IMR-90 (cell line): ENCODE data around the gene PLTP. TPM values are rescaled to one million over a fixed set of nuclear protein-coding genes. Genes with fewer than 3 reads are reported as not detected.

Experiments used
- ATAC-seq: fragments of 200-7000 bp; cut with Tn5 transposase; 2 replicates; pipeline ENCODE4 v1.9.1; 2020; ENCODE audit warnings: low read depth, mild to moderate bottlenecking, moderate library complexity
- BruUV-seq: library from RNA; stranded (reverse); fragments of 400-500 nt; replicated peaks from 2 replicates; lab custom pipeline; 2021; lab: Mats Ljungman, UMichigan
- CTCF ChIA-PET: fragments of 300-600 bp; formaldehyde crosslinking; extraction: SDS; loops from one replicate; lab custom pipeline; 2021; ENCODE audit warnings: antibody characterized with exemption; lab: Yijun Ruan, JAX
- POLR2A ChIA-PET: fragments of 300-600 bp; sonication (Branson Sonifier 250); formaldehyde crosslinking; loops from one replicate; lab custom pipeline; 2022; ENCODE audit warnings: antibody characterized with exemption; ENCODE audit not compliant: unreplicated experiment; lab: Charles Lee
- DNase-seq: peaks from one replicate; pipeline ENCODE4 v3.0.0; 2013
- H2AFZ ChIP-seq: replicated peaks from 2 replicates; pipeline ENCODE3; 2013; ENCODE audit warnings: low read length, mild to moderate bottlenecking; ENCODE audit not compliant: poor library complexity
- H2AK5ac ChIP-seq: 2 replicates; pipeline ENCODE4 v1.6.1; 2013; ENCODE audit warnings: low read depth, low read length, inconsistent platforms
- H2AK9ac ChIP-seq: replicated peaks from 2 replicates; pipeline ENCODE3; 2013; ENCODE audit warnings: mild to moderate bottlenecking, low read depth, low read length, moderate library complexity; ENCODE audit not compliant: poor library complexity
- H2BK120ac ChIP-seq: 2 replicates; pipeline ENCODE4 v1.6.1; 2013; ENCODE audit warnings: low read depth, low read length, inconsistent platforms
- H2BK15ac ChIP-seq: 3 replicates; pipeline ENCODE4 v1.6.1; 2013; ENCODE audit warnings: low read depth, low read length, inconsistent platforms
- H2BK20ac ChIP-seq: 2 replicates; pipeline ENCODE4 v1.6.1; 2013; ENCODE audit warnings: low read depth, mild to moderate bottlenecking, inconsistent platforms, low read length, moderate library complexity
- H2BK5ac ChIP-seq: 2 replicates; pipeline ENCODE4 v1.6.1; 2013; ENCODE audit warnings: mild to moderate bottlenecking, low read depth, low read length, inconsistent platforms; ENCODE audit not compliant: poor library complexity, severe bottlenecking
- H3K14ac ChIP-seq: replicated peaks from 2 replicates; pipeline ENCODE4 v1.6.1; 2013; ENCODE audit warnings: low read depth, low read length, inconsistent platforms
- H3K18ac ChIP-seq: 2 replicates; pipeline ENCODE4 v1.6.1; 2013; ENCODE audit warnings: low read depth, low read length, control low read depth
- H3K23ac ChIP-seq: 2 replicates; pipeline ENCODE4 v1.6.1; 2013; ENCODE audit warnings: low read depth, low read length, inconsistent platforms
- H3K27ac ChIP-seq: 2 replicates; pipeline ENCODE4 v1.5.1; 2013; ENCODE audit warnings: mild to moderate bottlenecking, control low read depth, low read length; ENCODE audit not compliant: insufficient read depth
- H3K27me3 ChIP-seq: 2 replicates; pipeline ENCODE4 v1.6.1; 2013; ENCODE audit warnings: low read length; ENCODE audit not compliant: control insufficient read depth, insufficient read depth
- H3K36me3 ChIP-seq: 2 replicates; pipeline ENCODE4 v1.6.1; 2013; ENCODE audit warnings: low read length, mixed read lengths; ENCODE audit not compliant: control insufficient read depth, insufficient read depth
- H3K4ac ChIP-seq: 2 replicates; pipeline ENCODE4 v1.6.1; 2013; ENCODE audit warnings: low read depth, low read length, inconsistent platforms
- H3K4me1 ChIP-seq: 2 replicates; pipeline ENCODE4 v1.6.1; 2013; ENCODE audit warnings: low read length, mixed read lengths; ENCODE audit not compliant: control insufficient read depth, insufficient read depth
- H3K4me2 ChIP-seq: 2 replicates; pipeline ENCODE4 v1.6.1; 2013; ENCODE audit warnings: low read depth, mild to moderate bottlenecking, control low read depth, low read length, moderate library complexity
- H3K4me3 ChIP-seq: 2 replicates; pipeline ENCODE4 v1.5.1; 2013; ENCODE audit warnings: low read depth, mild to moderate bottlenecking, control low read depth, low read length, moderate library complexity; ENCODE audit not compliant: insufficient read depth
- H3K56ac ChIP-seq: 2 replicates; pipeline ENCODE4 v1.6.1; 2013; ENCODE audit warnings: low read length, inconsistent platforms; ENCODE audit not compliant: insufficient read depth; ENCODE audit errors: extremely low read depth
- H3K79me1 ChIP-seq, 2 experiments: 2 replicates each; pipeline ENCODE4 v1.6.1; 2013; ENCODE audit warnings: low read length in 2 of 2, inconsistent platforms in 1 of 2, low read depth in 1 of 2
- H3K9ac ChIP-seq: 2 replicates; pipeline ENCODE4 v1.6.1; 2013; ENCODE audit warnings: low read depth, low read length, control low read depth
- H3K9me1 ChIP-seq: 2 replicates; pipeline ENCODE4 v1.6.1; 2013; ENCODE audit warnings: low read length, inconsistent platforms; ENCODE audit not compliant: insufficient read depth
- H3K9me3 ChIP-seq: 2 replicates; pipeline ENCODE4 v1.6.1; 2013; ENCODE audit warnings: low read length; ENCODE audit not compliant: control insufficient read depth, insufficient read depth
- H4K20me1 ChIP-seq: 2 replicates; pipeline ENCODE4 v1.6.1; 2013; ENCODE audit warnings: low read length, inconsistent platforms; ENCODE audit not compliant: insufficient read depth
- H4K5ac ChIP-seq: 2 replicates; pipeline ENCODE4 v1.6.1; 2013; ENCODE audit warnings: mild to moderate bottlenecking, low read depth, low read length, control low read depth
- H4K8ac ChIP-seq, 2 experiments: 2 replicates each; pipeline ENCODE4 v1.6.1; 2013; ENCODE audit warnings: low read depth in 2 of 2, low read length in 2 of 2, control low read depth in 1 of 2, inconsistent platforms in 1 of 2
- H4K91ac ChIP-seq: 2 replicates; pipeline ENCODE4 v1.6.1; 2013; ENCODE audit warnings: low read depth, low read length, inconsistent platforms; ENCODE audit not compliant: insufficient read depth
- MXI1 ChIP-seq: IDR thresholded peaks from 2 replicates; pipeline ENCODE4 v1.6.1; 2012; ENCODE audit warnings: low read depth, mild to moderate bottlenecking, low read length, moderate library complexity, borderline replicate concordance
- NFE2L2 ChIP-seq: fragments of 150-350 bp; IDR thresholded peaks from 2 replicates; pipeline ENCODE4 v1.6.1; 2016; ENCODE audit warnings: low read depth, mild to moderate bottlenecking, low read length
- RFX5 ChIP-seq: IDR thresholded peaks from 2 replicates; pipeline ENCODE4 v1.8.0; 2012; ENCODE audit warnings: low read depth, mild to moderate bottlenecking, low read length, moderate library complexity
- SMC3 ChIP-seq: fragments of 150-350 bp; IDR thresholded peaks from 2 replicates; pipeline ENCODE4 v1.6.1; 2016; ENCODE audit warnings: low read depth, mild to moderate bottlenecking, antibody characterized with exemption, low read length, moderate library complexity
- WGBS, 2 experiments: methylation state at CpG; one replicate each; pipeline versions ENCODE4 v1.1.5 to v1.1.7; 2013; ENCODE audit warnings: missing lambda C conversion rate in 2 of 2; ENCODE audit not compliant: insufficient read length in 1 of 2; ENCODE audit errors: extremely low coverage in 2 of 2; 5-methylcytosine and 5-hydroxymethylcytosine counted together
- dilution Hi-C: fragments of 300-500 bp; cut with HindIII; formaldehyde crosslinking; loops from one replicate; pipeline ENCODE4 v1.14.3; 2018; ENCODE audit warnings: low sequenced_read_pairs; ENCODE audit not compliant: unreplicated experiment
- in situ Hi-C: fragments of 300-500 bp; cut with MboI; formaldehyde crosslinking; loops from 3 replicates; pipeline ENCODE4 v1.14.3; 2019; ENCODE audit warnings: low sequenced_read_pairs, inconsistent platforms, mixed read lengths
- intact Hi-C: fragments of 100-400 bp; cut with micrococcal nuclease; formaldehyde crosslinking; loops from 2 replicates; pipeline ENCODE4 v1.10.0; 2022
- polyA plus RNA-seq, 3 experiments: library from polyadenylated mRNA; depleted of rRNA; stranded (reverse); fragments of >200 nt; gene quantifications; 2 replicates each; pipeline ENCODE4 v1.2.3, GENCODE V29; 2012; ENCODE audit warnings: low replicate concordance in 1 of 3
- total RNA-seq: library from RNA; depleted of rRNA; stranded (reverse); fragments of >200 nt; gene quantifications from 2 replicates; pipeline ENCODE4 v1.2.3, GENCODE V29; 2012
- TF ChIP-seq, protein P1 (sequence below): conservative IDR thresholded peaks from 2 replicates; pipeline ENCODE4 v1.5.1; 2012; ENCODE audit warnings: mild to moderate bottlenecking, low read depth, low read length, improper control_type of control experiment

PLTP gene
- total and polyA plus RNA-seq, 2 of the 4 experiments (the other 2 are of a cell fraction) = 5.4 to 55.8 TPM

GRCh38 chr20:45937765-45938164 lies 25.8 kb upstream of the PLTP start:
- H2BK5ac ChIP-seq = no peak overlapping the region
- H3K56ac ChIP-seq = no peak overlapping the region
- ATAC-seq (no peak), DNase-seq (peak; percentile 48)
- no peak overlapping the region for H2BK20ac ChIP-seq
- dilution Hi-C loops (no loop called here), in situ Hi-C loops (no loop called here), intact Hi-C loops (loop anchor here (10.0 kb wide), 1 partner anchor 103 kb away; the partner anchor contains the start of gene SNX21)
- no peak overlapping the region for H4K8ac ChIP-seq
- H3K36me3 ChIP-seq = peaks cover 38% of the 10 kb centered on the region
- no peak overlapping the region for H2AK9ac ChIP-seq
- peaks cover 5% of the 10 kb centered on the region for H3K4me1 ChIP-seq
- no TSS peak for BruUV-seq
- H3K4me3 ChIP-seq = no peak overlapping the region
- H2BK15ac ChIP-seq = no peak overlapping the region
- no peak overlapping the region for H2BK120ac ChIP-seq
- no peak overlapping the region for H3K4ac ChIP-seq
- no peak overlapping the region for H3K27ac ChIP-seq
- peaks cover 28 to 53% of the 10 kb centered on the region in 2 experiments for H3K79me1 ChIP-seq
- POLR2A ChIA-PET = no interaction called here
- no peaks in the 10 kb centered on the region for H3K9me3 ChIP-seq
- WGBS, 2 experiments = 100% methylated on average over 1 of the region's 2 CpGs; no CpG with 5 or more reads in 1 of the 2 experiments
- H3K9me1 ChIP-seq = 0 out of 2 replicates have a peak, but pooled peaks cover 4% of the 10 kb centered on the region
- H3K27me3 ChIP-seq = no peaks in the 10 kb centered on the region
- H4K91ac ChIP-seq = no peak overlapping the region
- no peak overlapping the region for H3K9ac ChIP-seq
- H3K14ac ChIP-seq = no peak overlapping the region
- TF ChIP-seq NFE2L2 (no peak), RFX5 (no peak), SMC3 (no peak), MXI1 (no peak)
- TF ChIP-seq, protein P1, sequence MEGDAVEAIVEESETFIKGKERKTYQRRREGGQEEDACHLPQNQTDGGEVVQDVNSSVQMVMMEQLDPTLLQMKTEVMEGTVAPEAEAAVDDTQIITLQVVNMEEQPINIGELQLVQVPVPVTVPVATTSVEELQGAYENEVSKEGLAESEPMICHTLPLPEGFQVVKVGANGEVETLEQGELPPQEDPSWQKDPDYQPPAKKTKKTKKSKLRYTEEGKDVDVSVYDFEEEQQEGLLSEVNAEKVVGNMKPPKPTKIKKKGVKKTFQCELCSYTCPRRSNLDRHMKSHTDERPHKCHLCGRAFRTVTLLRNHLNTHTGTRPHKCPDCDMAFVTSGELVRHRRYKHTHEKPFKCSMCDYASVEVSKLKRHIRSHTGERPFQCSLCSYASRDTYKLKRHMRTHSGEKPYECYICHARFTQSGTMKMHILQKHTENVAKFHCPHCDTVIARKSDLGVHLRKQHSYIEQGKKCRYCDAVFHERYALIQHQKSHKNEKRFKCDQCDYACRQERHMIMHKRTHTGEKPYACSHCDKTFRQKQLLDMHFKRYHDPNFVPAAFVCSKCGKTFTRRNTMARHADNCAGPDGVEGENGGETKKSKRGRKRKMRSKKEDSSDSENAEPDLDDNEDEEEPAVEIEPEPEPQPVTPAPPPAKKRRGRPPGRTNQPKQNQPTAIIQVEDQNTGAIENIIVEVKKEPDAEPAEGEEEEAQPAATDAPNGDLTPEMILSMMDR = no peak
- H3K23ac ChIP-seq = no peak overlapping the region
- H3K4me2 ChIP-seq = no peak overlapping the region
- no peak overlapping the region for H2AK5ac ChIP-seq
- H2AFZ ChIP-seq = no peak overlapping the region
- H4K20me1 ChIP-seq = peaks cover 15% of the 10 kb centered on the region
- no peak overlapping the region for H4K5ac ChIP-seq
- CTCF ChIA-PET = interaction anchor here (1.0 kb wide), 1 partner anchor 11 kb away, joined by 4 read pairs; no protein-coding TSS in a partner anchor
- H3K18ac ChIP-seq = no peak overlapping the region
